ENCODE results near the gene SYCN.
A peak's percentile ranks its signal among the peaks of the same experiment; 100 is the strongest.

SYCN gene

DNA sequence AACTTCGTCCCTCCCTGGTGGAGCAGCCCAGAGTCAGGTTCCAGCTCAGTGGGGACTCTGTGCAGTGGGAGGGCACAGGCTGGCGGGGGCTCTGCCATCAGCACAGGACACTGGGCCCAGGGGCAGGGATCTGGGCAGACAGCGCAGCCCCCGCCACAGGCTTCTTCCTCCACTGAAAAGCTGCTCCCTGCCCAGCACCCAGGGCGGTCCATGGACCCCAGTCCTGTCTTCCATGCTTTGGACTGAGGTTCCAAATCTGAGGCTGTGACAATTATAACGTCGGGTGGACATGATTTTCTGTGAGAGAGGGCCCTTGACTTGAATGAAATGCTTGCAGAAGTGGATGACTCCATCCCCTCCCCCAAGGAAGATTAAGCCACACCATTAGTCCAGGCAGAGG, 28.5 kb downstream of the SYCN start:
- no peak for DNase-seq (ENCODE audit: extremely low read depth, low read depth)
- H3K4me3 ChIP-seq (replicated peaks; ENCODE audit: low read depth, low read length): no peak overlapping the region
- TF ChIP-seq, protein P1, sequence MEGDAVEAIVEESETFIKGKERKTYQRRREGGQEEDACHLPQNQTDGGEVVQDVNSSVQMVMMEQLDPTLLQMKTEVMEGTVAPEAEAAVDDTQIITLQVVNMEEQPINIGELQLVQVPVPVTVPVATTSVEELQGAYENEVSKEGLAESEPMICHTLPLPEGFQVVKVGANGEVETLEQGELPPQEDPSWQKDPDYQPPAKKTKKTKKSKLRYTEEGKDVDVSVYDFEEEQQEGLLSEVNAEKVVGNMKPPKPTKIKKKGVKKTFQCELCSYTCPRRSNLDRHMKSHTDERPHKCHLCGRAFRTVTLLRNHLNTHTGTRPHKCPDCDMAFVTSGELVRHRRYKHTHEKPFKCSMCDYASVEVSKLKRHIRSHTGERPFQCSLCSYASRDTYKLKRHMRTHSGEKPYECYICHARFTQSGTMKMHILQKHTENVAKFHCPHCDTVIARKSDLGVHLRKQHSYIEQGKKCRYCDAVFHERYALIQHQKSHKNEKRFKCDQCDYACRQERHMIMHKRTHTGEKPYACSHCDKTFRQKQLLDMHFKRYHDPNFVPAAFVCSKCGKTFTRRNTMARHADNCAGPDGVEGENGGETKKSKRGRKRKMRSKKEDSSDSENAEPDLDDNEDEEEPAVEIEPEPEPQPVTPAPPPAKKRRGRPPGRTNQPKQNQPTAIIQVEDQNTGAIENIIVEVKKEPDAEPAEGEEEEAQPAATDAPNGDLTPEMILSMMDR (IDR thresholded peaks at IDR 0.05; ENCODE audit: low read depth, low read length, missing control alignments): no peak

DNA sequence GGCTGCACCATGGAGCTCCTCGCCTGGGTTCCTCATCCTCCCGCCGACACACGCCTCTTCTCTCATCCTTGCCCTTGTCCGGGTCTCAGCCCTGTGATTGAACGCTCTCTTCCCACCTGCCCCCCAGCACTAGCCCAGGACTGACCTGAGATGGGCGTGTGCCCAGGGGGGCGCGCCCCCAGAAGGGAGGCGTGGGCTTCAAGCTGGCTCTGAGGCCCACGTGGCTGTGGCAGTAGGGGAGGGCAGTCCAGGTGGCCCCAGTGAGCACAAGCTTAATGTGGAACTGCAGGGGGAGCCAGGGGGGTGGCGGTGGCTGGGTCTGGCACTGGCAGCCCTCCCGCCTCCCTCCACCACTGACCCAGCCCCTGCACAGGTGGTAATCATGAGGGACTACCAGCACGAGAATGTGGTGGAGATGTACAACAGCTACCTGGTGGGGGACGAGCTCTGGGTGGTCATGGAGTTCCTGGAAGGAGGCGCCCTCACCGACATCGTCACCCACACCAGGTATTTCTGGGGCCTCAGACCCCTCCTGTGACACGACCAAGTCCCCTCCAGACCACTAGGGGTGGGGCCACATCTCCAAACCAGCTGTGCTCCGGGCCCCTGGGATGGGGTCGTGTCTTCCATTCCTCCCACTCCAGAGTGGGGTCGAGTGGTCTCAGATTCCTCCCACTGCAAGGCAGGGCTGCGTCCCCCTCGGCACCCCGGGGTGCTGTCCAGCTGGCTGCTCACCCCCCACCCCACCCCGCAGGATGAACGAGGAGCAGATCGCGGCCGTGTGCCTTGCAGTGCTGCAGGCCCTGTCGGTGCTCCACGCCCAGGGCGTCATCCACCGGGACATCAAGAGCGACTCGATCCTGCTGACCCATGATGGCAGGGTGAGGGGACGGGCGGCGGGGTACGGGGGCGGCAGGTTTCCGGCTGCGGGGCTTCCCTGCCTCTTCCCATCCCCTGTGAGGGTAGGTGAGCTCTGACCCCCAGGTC, 29.2 kb downstream of the SYCN start:
- DNase-seq (ENCODE audit: extremely low read depth, low read depth): no peak
- TF ChIP-seq, protein P1 (IDR thresholded peaks at IDR 0.05; ENCODE audit: low read depth, low read length, missing control alignments): no peak
- no peak overlapping the region for H3K4me3 ChIP-seq (replicated peaks; ENCODE audit: low read depth, low read length)

DNA sequence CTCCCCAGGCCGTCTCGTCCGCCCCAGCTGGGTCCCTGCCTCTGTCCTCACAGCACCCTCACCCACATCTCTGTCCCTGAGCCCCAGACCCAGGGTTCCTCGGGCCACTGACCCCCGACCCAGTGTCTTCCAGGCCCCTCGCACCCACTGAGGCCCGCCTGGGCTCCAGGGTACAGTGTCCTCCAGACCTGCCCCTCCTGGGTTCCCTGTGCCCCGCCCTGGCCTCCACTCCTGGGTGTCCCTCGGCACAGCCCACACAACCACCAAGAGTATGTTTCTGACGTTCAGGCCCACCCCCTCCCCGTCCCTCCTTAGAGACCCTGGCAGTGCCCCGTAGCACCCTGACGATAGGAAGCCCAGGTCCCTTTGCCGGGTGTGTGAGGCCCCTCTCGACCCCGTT, 29.9 kb downstream of the SYCN start:
- H3K4me3 ChIP-seq (replicated peaks; ENCODE audit: low read depth, low read length): no peak overlapping the region
- TF ChIP-seq, protein P1 (IDR thresholded peaks at IDR 0.05; ENCODE audit: low read depth, low read length, missing control alignments): no peak
- DNase-seq (ENCODE audit: extremely low read depth, low read depth): no peak

DNA sequence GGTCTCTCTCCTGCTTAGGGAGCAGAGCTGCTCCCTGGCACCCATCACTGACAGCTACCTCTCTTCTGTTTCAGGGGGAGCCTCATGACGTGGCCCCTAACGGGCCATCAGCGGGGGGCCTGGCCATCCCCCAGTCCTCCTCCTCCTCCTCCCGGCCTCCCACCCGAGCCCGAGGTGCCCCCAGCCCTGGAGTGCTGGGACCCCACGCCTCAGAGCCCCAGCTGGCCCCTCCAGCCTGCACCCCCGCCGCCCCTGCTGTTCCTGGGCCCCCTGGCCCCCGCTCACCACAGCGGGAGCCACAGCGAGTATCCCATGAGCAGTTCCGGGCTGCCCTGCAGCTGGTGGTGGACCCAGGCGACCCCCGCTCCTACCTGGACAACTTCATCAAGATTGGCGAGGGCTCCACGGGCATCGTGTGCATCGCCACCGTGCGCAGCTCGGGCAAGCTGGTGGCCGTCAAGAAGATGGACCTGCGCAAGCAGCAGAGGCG, 30.5 kb downstream of the SYCN start:
- TF ChIP-seq, protein P1 (IDR thresholded peaks at IDR 0.05; ENCODE audit: low read depth, low read length, missing control alignments): no peak

DNA sequence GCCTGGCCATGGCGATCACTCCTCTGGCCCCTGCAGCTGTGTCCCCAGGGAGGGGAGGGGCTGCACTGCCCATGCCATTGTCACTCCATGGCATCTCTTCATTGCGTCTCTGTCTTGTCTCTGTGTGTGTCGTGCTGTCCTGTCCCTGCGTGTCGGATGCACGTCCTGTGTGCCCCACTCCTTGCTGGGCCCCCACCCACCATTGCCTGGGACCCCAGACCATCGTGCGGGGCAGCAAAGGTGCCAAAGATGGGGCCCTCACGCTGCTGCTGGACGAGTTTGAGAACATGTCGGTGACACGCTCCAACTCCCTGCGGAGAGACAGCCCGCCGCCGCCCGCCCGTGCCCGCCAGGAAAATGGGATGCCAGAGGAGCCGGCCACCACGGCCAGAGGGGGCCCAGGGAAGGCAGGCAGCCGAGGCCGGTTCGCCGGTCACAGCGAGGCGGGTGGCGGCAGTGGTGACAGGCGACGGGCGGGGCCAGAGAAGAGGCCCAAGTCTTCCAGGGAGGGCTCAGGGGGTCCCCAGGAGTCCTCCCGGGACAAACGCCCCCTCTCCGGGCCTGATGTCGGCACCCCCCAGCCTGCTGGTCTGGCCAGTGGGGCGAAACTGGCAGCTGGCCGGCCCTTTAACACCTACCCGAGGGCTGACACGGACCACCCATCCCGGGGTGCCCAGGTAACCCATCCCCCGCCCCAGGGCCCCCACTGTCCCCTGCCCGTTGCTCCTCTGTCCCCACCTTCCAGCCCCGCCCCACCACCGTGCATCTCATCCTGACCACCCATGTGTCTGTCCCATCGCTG, 31.2 kb downstream of the SYCN start:
- TF ChIP-seq, protein P1 (IDR thresholded peaks at IDR 0.05; ENCODE audit: low read depth, low read length, missing control alignments): no peak
- no peak overlapping the region for H3K4me3 ChIP-seq (replicated peaks; ENCODE audit: low read depth, low read length)
- DNase-seq (ENCODE audit: extremely low read depth, low read depth): no peak

More for the DNA sequence above, 30.5 kb downstream of the SYCN start:
- no peak overlapping the region for H3K4me3 ChIP-seq (replicated peaks; ENCODE audit: low read depth, low read length)
- DNase-seq (ENCODE audit: extremely low read depth, low read depth): no peak

DNA sequence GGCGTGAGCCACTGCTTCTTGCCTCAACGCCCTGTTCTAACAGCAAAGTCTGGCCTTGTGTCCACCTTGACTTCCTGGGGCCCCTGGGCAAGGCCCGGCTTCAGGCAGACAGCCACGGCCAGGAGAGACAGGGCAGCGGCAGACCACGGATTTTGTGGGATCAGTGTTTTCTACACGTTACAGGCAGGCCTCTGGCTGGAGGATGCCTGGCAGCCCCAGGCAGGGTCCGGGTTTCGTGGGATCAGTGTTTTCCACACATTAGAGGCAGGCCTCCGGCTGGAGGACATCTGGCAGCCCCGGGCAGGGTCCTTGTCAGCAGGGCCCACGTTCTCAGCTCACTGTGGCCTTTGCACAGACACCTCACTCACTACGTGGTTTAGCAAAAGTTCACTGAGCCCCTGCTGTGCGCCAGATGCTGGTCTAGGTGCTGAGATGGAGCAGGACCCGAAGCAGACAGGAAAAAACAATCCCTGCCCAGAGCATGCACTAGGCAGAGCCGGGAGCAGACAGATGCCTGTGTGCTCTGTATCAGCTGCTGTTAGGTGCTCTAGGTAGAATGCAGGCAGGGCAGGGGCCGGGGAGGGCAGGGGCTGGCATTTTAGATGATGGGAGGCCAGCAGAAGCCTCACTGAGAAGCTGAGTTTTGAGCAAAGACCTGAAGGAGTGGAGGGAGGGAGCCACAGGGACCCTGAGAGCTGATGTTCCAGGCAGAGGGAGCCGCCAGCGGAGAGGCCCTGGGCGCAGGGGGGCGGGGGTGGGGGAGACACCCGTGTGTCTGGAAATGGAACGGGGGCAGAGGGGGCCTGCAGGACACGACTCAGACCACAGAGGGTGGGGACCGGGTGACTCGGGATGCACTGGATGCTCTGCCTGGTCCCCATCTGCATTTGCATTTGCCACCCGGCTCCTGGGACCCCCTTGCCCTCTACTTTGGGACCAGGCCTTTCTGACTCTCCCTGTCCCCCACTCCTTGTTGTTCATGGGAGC, 32.3 kb downstream of the SYCN start:
- H3K4me3 ChIP-seq (replicated peaks; ENCODE audit: low read depth, low read length): no peak overlapping the region
- DNase-seq (ENCODE audit: extremely low read depth, low read depth): peak; percentile 61
- TF ChIP-seq, protein P1 (IDR thresholded peaks at IDR 0.05; ENCODE audit: low read depth, low read length, missing control alignments): no peak
